Iris pigment epithelial cell (primary cell): ENCODE measurements around the gene ZNG1C.
"Not testable (repeated sequence)": the region's sequence is repeated elsewhere in the genome, so short reads cannot be mapped to it uniquely, and the experiment has no call there.

ENCODE experiments used
- DNase-seq: peaks from one replicate; pipeline ENCODE4 v3.0.0-alpha.2; 2011; ENCODE audit warnings: low read depth

Gene ZNG1C

GRCh38 chr9:68241683-68242082 lies at the start of gene ZNG1C:
Gene ZNG1C, plus strand, starts transcription at chr9:68241983. Its CDS starts 49 bp downstream, at chr9:68242032.
- DNase-seq, result not testable (repeated sequence)

- DNase-seq, result not testable (repeated sequence)
These were observed 654 bp downstream of the ZNG1C start for GRCh38 chr9:68242437-68242836.

- DNase-seq, result not testable (repeated sequence)
These were observed 39.3 kb downstream of the ZNG1C start for GRCh38 chr9:68281041-68281440.

GRCh38 chr9:68302567-68302966 lies 60.8 kb downstream of the ZNG1C start, which contains the start of gene FOXD4L3:
Gene FOXD4L3, plus strand, starts transcription at chr9:68302867. Its CDS starts 85 bp downstream, at chr9:68302952.
- not testable (repeated sequence) for DNase-seq

- DNase-seq, result not testable (repeated sequence)
These were observed 62.0 kb downstream of the ZNG1C start for GRCh38 chr9:68303771-68304170.

GRCh38 chr9:68304212-68304611 lies 62.4 kb downstream of the ZNG1C start:
- DNase-seq, result not testable (repeated sequence)

- DNase-seq, result not testable (repeated sequence)
These were observed 63.0 kb downstream of the ZNG1C start for GRCh38 chr9:68304777-68305176.

GRCh38 chr9:68305680-68306285 lies 64.0 kb downstream of the ZNG1C start:
- DNase-seq, result not testable (repeated sequence)

GRCh38 chr9:68306391-68306964 lies 64.7 kb downstream of the ZNG1C start:
- not testable (repeated sequence) for DNase-seq

GRCh38 chr9:68307127-68307526 lies 65.3 kb downstream of the ZNG1C start:
- DNase-seq, result not testable (repeated sequence)

- not testable (repeated sequence) for DNase-seq
These were observed 65.9 kb downstream of the ZNG1C start for GRCh38 chr9:68307654-68308053.

- DNase-seq, result not testable (repeated sequence)
These were observed 69.4 kb downstream of the ZNG1C start for GRCh38 chr9:68311208-68311607.

- DNase-seq, result not testable (repeated sequence)
These were observed 76.4 kb downstream of the ZNG1C start for GRCh38 chr9:68318209-68318608.

- DNase-seq, result not testable (repeated sequence)
These were observed 82.0 kb downstream of the ZNG1C start for GRCh38 chr9:68323749-68324148.

GRCh38 chr9:68324518-68324917 lies 82.7 kb downstream of the ZNG1C start:
- not testable (repeated sequence) for DNase-seq

- not testable (repeated sequence) for DNase-seq
These were observed 87.3 kb downstream of the ZNG1C start for GRCh38 chr9:68329106-68329505.

- not testable (repeated sequence) for DNase-seq
These were observed 88.9 kb downstream of the ZNG1C start for GRCh38 chr9:68330531-68331173.

- not testable (repeated sequence) for DNase-seq
These were observed 90.3 kb downstream of the ZNG1C start for GRCh38 chr9:68332122-68332521.

GRCh38 chr9:68335935-68336334 lies 94.2 kb downstream of the ZNG1C start:
- DNase-seq, result not testable (repeated sequence)

GRCh38 chr9:68336639-68337339 lies 95.0 kb downstream of the ZNG1C start:
- not testable (repeated sequence) for DNase-seq

- not testable (repeated sequence) for DNase-seq
These were observed 96.2 kb downstream of the ZNG1C start for GRCh38 chr9:68338000-68338399.
